Measurements from ENCODE around the gene SRP9.

- TF ChIP-seq CTCF (IDR thresholded peaks at IDR 0.05): no peak
- no peak for TF ChIP-seq ZFX (IDR thresholded peaks at IDR 0.05; ENCODE audit: borderline replicate concordance)
These were observed 27.9 kb upstream of the SRP9 start for GRCh38 chr1:225749706-225750105.
